NCI-H524 treated with DMSO at 0.1 percent for 48 hours (cell line): Measurements from ENCODE around the gene MYMX.
A peak's percentile ranks its signal among the peaks of the same experiment; 100 is the strongest.

Source experiments
- DNase-seq: peaks from one replicate; lab custom pipeline; 2025; lab: John Stamatoyannopoulos, UW

MYMX gene

GRCh38 chr6:44232676-44233566 lies 16.2 kb downstream of the MYMX start:
- no peak for DNase-seq

DNA sequence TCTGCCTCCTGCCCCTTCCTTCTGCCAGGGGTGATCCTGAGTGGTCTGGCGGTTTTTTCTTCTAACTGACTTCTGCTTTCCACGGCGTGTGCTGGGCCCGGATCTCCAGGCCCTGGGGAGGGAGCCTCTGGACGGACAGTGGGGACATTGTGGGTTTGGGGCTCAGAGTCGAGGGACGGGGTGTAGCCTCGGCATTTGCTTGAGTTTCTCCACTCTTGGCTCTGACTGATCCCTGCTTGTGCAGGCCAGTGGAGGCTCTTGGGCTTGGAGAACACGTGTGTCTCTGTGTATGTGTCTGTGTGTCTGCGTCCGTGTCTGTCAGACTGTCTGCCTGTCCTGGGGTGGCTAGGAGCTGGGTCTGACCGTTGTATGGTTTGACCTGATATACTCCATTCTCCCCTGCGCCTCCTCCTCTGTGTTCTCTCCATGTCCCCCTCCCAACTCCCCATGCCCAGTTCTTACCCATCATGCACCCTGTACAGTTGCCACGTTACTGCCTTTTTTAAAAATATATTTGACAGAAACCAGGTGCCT lies 16.9 kb downstream of the MYMX start:
- DNase-seq = no peak

DNA sequence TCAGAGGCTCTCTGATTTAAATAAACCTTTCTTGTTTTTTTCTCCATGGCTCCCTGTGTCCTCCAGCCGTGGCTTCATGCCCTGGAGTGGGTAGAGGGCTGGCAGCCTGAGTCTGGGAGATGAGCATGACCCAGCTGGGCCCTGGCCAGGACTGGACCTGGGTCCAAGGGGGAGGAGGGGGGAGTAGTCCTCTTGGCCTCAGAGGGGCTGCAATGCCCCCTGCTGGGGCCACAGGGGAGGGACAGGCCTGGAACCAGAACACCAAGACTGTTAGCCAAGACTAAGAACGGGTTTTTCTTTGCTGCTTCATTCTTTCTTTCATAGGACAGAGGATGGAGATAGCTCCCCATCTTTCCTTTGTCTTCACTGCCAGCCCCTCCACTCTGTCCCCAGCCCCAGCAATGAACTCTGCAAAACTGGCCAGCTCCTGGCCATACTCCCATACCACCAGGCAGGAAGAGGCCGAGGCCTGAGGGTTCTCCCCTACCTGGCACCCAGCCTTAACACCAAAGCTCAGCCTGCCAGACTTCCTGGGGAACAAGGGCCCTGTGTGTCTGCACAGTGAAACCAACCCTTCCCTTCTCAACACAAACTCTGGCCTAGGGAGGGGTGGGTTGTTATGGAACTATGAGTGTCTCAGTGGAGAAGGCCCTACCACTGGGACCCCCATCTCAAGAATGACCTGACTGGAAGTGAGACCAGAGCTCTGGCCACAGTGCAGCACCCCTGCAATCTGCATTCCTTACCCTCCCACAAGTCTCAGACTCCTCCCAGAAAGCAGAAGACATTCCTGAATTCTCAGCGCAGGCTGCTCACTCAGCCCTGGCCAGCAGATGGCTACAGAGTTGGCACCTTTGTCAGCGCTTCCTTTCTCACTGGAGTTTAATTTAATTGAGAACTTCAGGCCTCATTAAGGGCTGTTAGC lies 17.6 kb downstream of the MYMX start:
- DNase-seq = no peak

DNA sequence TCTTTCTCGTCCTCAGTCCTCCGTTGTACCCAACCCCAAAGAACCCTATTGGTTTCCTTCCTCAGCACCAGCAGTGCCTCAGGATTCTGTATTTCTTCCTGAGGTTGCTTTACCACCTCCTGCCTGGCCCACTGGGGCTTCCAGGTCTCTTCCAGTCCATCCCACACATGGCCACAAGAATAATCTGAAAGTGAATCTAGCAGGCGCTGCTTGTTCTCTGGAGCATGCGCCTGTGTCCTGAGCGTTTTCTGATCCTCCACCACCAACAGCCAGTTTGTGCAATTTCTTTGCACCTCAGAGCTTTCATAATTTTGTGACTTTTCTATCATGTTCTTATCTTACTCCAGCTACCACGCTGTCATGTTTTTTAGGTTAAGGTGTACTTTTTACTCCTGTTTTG lies 18.5 kb downstream of the MYMX start:
- no peak for DNase-seq

GRCh38 chr6:44235891-44236516 lies 19.3 kb downstream of the MYMX start:
- no peak for DNase-seq

DNA sequence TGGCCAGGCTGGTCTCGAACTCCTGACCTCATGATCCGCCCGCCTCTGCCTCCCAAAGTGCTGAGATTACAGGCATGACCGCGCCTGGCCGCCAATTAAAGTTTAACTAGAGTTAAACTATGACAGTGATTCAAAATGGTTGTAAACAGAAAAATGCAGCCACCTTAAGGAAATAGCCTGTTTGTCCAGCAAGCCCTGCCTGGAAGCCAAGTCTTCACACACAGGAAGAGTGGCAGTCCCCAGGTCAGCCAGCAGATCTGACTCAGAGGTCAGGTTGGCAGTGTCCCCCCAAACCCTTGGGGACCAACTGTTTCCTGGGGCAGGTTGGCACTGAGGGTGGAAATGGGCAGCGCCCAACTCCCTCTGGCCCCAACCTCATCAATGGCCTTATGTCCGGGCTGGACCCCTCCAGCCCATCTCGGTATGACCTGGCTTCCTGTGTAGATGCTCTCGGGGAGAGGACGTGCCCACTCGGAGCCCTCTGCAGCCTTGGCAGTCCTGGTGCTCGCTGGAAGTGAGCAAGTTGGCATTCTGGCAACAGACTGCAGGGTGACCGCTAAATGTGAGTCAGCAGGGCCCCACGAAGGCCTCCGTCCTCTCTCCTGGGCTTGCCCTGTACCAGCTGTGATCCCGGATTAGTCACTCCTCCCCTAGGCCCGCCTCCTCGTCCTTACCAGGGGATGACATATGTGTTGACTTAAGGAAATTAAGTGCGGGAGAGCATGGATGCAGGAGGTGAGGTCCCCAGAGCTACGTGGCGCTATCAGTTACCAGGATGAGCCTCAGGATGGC lies 20.5 kb downstream of the MYMX start:
- peak; percentile 88 for DNase-seq

DNA sequence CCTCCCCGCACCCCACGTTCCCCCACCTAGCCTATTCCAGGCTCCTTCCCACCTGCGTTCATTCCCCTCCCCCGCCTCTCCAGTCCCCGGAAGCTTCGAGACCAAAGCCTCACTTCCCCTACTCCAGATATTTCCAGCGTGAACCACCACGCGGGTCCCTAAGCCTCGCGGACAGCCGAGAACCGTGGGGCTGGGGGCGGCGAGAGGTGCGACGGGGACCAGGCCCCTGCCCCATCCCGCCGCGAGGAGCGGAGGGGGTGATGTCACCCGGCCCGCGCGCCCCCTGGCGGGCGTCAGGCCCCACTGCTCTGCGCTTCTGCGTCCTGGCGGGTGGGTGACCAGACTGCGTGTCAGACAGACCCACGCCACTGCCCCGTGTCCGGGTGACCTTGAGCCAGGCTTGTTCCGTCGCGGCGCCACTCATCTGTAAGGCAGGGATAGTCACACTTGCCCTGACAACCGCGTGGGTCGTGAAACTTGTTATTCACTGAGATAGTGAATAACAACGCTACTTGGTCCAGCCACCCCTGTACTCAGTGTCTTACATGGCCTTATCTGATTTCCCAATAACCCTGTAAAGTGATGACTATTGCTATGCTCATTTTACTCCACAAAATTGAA lies 21.2 kb downstream of the MYMX start:
- DNase-seq = no peak

DNA sequence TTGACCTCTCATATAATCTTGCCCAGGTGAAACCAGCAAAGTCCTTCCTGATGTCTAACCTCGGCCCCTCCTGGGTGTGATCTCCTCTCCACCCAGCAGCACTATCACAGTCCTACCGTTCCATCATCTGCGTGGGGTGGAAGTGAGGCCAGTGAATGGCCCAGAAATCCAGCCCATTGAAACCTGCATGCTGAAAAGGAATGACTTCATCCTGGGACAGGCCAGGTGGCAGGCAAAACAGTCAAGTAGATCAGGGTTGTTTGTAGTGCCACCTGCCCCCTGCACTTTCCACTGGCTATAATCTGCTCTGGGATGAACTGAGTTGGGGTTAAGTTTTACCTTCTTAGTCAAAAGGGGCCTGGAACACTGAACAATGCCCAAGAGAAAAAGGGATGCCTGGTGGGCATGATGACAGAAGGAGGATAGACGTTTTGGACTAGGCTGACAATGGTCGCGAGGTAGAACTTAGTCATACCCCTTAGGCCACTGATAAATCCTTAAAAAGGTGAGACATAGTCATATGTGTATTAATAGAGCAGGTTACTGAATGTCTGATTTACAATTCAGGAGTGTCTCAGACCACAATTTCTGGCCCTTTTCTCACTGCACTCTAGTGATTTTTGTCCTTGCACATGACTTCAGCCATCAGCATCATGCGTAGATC lies 22.1 kb downstream of the MYMX start:
- DNase-seq = no peak

GRCh38 chr6:44243345-44243744 lies 26.6 kb downstream of the MYMX start:
- DNase-seq = no peak

DNA sequence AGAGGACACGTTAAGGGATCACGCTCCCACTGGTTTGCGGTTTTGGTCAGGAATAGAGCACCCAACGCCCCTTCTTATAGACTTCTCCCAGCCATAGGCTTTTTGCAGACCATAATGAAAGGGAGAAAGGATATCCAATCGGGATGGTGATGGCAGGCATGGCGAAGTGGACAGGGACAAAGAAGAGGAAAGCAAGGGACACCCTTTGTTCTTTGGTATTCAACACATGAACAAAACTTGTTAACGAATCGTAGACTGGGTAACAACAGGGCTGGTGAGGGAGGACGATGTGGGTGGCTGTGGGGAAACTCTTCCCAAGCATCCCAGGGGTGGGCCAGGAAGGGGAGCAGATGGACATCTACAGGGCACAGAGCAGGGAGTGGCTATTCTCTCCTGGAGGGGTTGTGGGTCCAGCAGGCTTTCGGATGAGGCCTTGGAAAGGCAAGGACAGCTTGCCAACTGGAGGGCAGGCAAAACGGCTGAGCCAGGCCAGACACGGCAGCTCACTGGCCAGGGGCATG lies 28.7 kb downstream of the MYMX start:
- no peak for DNase-seq

GRCh38 chr6:44245912-44246662 lies 29.4 kb downstream of the MYMX start:
- no peak for DNase-seq

DNA sequence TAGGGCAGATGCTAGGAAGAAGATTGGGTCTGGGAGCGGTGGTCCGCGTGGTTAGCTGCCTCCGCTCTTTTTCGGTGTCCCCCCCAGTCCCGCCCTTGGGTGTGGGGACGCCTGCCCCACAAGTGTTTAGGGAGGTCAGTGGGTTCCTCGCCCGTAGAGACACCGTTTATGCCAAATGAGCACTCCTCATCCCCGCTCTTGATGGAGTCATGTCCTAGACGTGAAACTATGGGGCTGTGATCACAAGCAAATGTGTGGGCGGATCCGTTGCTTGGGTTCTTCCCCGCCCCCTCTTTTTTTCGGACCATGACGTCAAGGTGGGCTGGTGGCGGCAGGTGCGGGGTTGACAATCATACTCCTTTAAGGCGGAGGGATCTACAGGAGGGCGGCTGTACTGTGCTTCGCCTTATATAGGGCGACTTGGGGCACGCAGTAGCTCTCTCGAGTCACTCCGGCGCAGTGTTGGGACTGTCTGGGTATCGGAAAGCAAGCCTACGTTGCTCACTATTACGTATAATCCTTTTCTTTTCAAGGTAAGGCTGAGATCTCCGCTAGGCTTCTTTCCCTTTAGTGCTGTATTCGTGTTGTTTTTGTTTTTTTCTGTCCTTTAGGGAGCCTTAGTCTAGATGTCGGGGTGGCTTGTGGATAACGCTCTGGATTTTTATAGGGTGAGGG lies 30.1 kb downstream of the MYMX start, which contains the start of gene HSP90AB1:
HSP90AB1 (plus strand) TSS at position 439 of the 675 bp plus-strand sequence. CDS start 1,529 bp downstream, outside the sequence.
- DNase-seq = peak; percentile 87

- no peak for DNase-seq
These were observed 30.9 kb downstream of the MYMX start for GRCh38 chr6:44247338-44248302.

GRCh38 chr6:44248579-44248978 lies 31.9 kb downstream of the MYMX start:
- DNase-seq = no peak

- DNase-seq = no peak
These were observed 32.5 kb downstream of the MYMX start for GRCh38 chr6:44249082-44249748.

GRCh38 chr6:44250067-44250717 lies 33.5 kb downstream of the MYMX start:
- no peak for DNase-seq
